ENCODE results near the gene ADAM23. TPM values are rescaled to one million over a fixed set of nuclear protein-coding genes. Genes with fewer than 3 reads are reported as not detected.

ADAM23 gene
- polyA plus RNA-seq, 1 experiment = 1.3 TPM

- CTCF ChIA-PET = no interaction called here
- Histone ChIP-seq H3K4me3 (ENCODE audit: low read depth, low read length) (no peak overlapping the region), H3K27me3 (ENCODE audit: control insufficient read depth, insufficient read depth, low read length) (no peaks in the 10 kb centered on the region), H3K36me3 (ENCODE audit: control insufficient read depth, insufficient read depth, low read length) (no peaks in the 10 kb centered on the region)
- DNase-seq (ENCODE audit: low read depth) = no peak
- TF ChIP-seq CTCF (IDR thresholded peaks at IDR 0.05; ENCODE audit: insufficient read depth, low read depth, low read length) = no peak
- POLR2A ChIA-PET = no interaction called here
Measured at GRCh38 chr2:206415618-206416243, 27.6 kb upstream of the ADAM23 start.

GRCh38 chr2:206418968-206419367 lies 24.4 kb upstream of the ADAM23 start:
- POLR2A ChIA-PET = no interaction called here
- TF ChIP-seq CTCF (IDR thresholded peaks at IDR 0.05; ENCODE audit: insufficient read depth, low read depth, low read length) = no peak
- DNase-seq (ENCODE audit: low read depth) = no peak
- Histone ChIP-seq H3K4me3 (ENCODE audit: low read depth, low read length) (no peak overlapping the region), H3K36me3 (ENCODE audit: control insufficient read depth, insufficient read depth, low read length) (no peaks in the 10 kb centered on the region), H3K27me3 (ENCODE audit: control insufficient read depth, insufficient read depth, low read length) (no peaks in the 10 kb centered on the region)
- CTCF ChIA-PET = no interaction called here

GRCh38 chr2:206420721-206421120 lies 22.6 kb upstream of the ADAM23 start:
- ChIA-PET CTCF (interaction anchor here (0.9 kb wide), 1 partner anchor 29 kb away, joined by 3 read pairs; no protein-coding TSS in a partner anchor), POLR2A (no interaction called here)
- no peaks in the 10 kb centered on the region for H3K27me3 ChIP-seq (ENCODE audit: control insufficient read depth, insufficient read depth, low read length)
- TF ChIP-seq CTCF (IDR thresholded peaks at IDR 0.05; ENCODE audit: insufficient read depth, low read depth, low read length) = no peak
- H3K36me3 ChIP-seq (ENCODE audit: control insufficient read depth, insufficient read depth, low read length) = no peaks in the 10 kb centered on the region
- no peak for DNase-seq (ENCODE audit: low read depth)
- H3K4me3 ChIP-seq (ENCODE audit: low read depth, low read length) = no peak overlapping the region

GRCh38 chr2:206422493-206422892 lies 20.8 kb upstream of the ADAM23 start:
- POLR2A ChIA-PET = no interaction called here
- no peak for TF ChIP-seq CTCF (IDR thresholded peaks at IDR 0.05; ENCODE audit: insufficient read depth, low read depth, low read length)
- no peak overlapping the region for H3K4me3 ChIP-seq (ENCODE audit: low read depth, low read length)
- no peaks in the 10 kb centered on the region for H3K27me3 ChIP-seq (ENCODE audit: control insufficient read depth, insufficient read depth, low read length)
- CTCF ChIA-PET = no interaction called here
- H3K36me3 ChIP-seq (ENCODE audit: control insufficient read depth, insufficient read depth, low read length) = no peaks in the 10 kb centered on the region
- DNase-seq (ENCODE audit: low read depth) = no peak

- Histone ChIP-seq H3K27me3 (ENCODE audit: control insufficient read depth, insufficient read depth, low read length) (no peaks in the 10 kb centered on the region), H3K36me3 (ENCODE audit: control insufficient read depth, insufficient read depth, low read length) (no peaks in the 10 kb centered on the region), H3K4me3 (ENCODE audit: low read depth, low read length) (no peak overlapping the region)
- CTCF ChIA-PET = no interaction called here
- no peak for DNase-seq (ENCODE audit: low read depth)
- POLR2A ChIA-PET = no interaction called here
- TF ChIP-seq CTCF (IDR thresholded peaks at IDR 0.05; ENCODE audit: insufficient read depth, low read depth, low read length) = no peak
Measured at GRCh38 chr2:206423147-206423546, 20.2 kb upstream of the ADAM23 start.

Measured in BJ (cell line).